Rectal smooth muscle tissue (tissue), 1 donor: ENCODE measurements around the gene C1orf87.

Source experiments
- H3K27ac ChIP-seq: one replicate; pipeline ENCODE4 v1.7.0; 2013; ENCODE audit warnings: low read depth, low read length, inconsistent platforms
- H3K27me3 ChIP-seq: one replicate; pipeline ENCODE4 v1.7.0; 2013; ENCODE audit warnings: low read length; ENCODE audit not compliant: control insufficient read depth, insufficient read depth
- H3K36me3 ChIP-seq: one replicate; pipeline ENCODE4 v1.7.0; 2013; ENCODE audit warnings: low read length; ENCODE audit not compliant: control insufficient read depth, insufficient read depth
- H3K4me1 ChIP-seq: one replicate; pipeline ENCODE4 v1.7.0; 2013; ENCODE audit warnings: low read length; ENCODE audit not compliant: control insufficient read depth, insufficient read depth
- H3K4me3 ChIP-seq: one replicate; pipeline ENCODE4 v1.7.0; 2013; ENCODE audit warnings: low read length
- H3K9ac ChIP-seq: one replicate; pipeline ENCODE4 v1.7.0; 2013; ENCODE audit warnings: low read length

C1orf87 gene

DNA sequence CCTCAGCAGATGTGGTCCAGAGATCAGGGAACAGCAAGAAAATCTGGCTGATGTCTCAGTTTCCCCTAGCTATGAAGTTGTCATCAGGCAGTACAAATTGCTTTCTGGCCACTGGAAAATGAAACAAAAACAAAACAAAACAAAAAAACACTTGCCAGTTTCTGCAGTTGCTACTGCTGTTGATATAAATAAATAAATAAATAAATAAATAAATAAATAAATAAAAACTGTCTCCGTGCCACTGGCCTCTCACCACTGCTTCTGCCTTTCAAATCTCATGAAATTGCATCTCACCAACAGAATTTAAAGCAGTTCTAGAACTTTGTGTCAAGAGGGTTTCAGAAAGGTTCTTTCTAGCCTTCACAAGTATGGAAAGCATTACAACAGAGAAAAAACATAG, 62.9 kb downstream of the C1orf87 start:
- H3K27ac ChIP-seq = no peak overlapping the region
- H3K4me1 ChIP-seq = no peaks in the 10 kb centered on the region
- H3K27me3 ChIP-seq = no peaks in the 10 kb centered on the region
- no peak overlapping the region for H3K4me3 ChIP-seq
- H3K9ac ChIP-seq = no peak overlapping the region
- H3K36me3 ChIP-seq = no peaks in the 10 kb centered on the region

DNA sequence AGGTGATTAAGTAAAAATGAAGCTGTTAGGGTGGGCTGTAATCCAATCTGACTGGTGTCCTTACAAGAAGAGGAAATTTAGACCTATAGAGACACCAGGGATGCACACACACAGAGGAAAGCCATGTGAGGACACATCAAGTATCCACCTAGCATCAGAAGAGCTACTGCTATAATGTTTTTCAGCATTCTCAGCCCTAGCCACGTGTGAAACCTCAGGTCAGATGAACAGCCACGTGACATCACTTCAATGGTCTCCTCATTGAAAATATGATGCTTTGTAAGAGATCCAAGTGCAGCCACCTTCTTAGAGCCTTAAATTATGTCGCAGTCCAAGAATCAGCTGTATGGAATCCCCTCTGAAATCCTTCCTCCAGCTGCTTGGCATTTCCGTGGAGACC, 65.1 kb downstream of the C1orf87 start:
- Histone ChIP-seq H3K9ac (no peak overlapping the region), H3K4me3 (no peak overlapping the region), H3K27ac (no peak overlapping the region), H3K4me1 (no peaks in the 10 kb centered on the region), H3K36me3 (no peaks in the 10 kb centered on the region), H3K27me3 (no peaks in the 10 kb centered on the region)

DNA sequence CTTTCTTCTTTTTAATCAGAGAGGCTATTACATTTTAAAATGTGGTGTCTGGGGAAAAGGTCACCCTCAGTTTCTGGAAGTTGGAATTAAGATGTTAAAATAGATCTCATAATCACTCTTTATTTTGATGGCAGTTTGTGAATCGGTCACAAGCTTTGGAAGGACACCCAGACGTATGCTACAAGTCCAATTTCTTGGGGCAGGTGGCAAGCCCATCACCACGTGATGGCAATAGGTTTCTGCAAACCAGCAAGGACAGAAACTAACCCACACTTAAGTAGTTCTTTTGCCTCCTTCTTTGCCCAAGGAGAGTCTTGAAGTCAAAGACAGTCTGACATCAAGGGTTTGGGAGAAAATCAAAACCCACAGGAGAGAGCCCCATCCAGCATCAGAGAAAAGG, 72.9 kb downstream of the C1orf87 start:
- no peaks in the 10 kb centered on the region for H3K36me3 ChIP-seq
- no peak overlapping the region for H3K9ac ChIP-seq
- no peak overlapping the region for H3K4me3 ChIP-seq
- no peaks in the 10 kb centered on the region for H3K27me3 ChIP-seq
- no peaks in the 10 kb centered on the region for H3K4me1 ChIP-seq
- H3K27ac ChIP-seq = no peak overlapping the region

DNA sequence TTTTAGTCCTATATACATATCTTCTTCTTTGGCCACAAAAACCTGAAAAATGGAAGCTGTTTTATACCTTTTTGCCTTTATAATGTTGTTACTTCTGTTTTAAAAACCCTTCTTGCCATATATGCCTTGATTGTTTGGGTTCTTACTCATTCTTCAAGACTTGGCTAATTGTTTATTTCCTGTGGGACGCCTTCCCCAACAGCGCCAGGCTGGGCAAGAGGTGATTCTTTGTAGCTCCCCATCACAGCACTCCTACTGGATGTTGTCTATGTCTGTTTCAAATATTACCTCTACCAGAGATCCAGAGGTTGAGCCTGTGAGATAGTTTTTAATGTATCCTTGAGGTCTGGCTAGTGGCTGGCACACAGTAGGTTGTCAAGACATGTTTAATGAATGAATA, 73.8 kb downstream of the C1orf87 start:
- H3K4me3 ChIP-seq = no peak overlapping the region
- no peak overlapping the region for H3K9ac ChIP-seq
- no peak overlapping the region for H3K27ac ChIP-seq
- no peaks in the 10 kb centered on the region for H3K4me1 ChIP-seq
- H3K36me3 ChIP-seq = no peaks in the 10 kb centered on the region
- H3K27me3 ChIP-seq = no peaks in the 10 kb centered on the region

DNA sequence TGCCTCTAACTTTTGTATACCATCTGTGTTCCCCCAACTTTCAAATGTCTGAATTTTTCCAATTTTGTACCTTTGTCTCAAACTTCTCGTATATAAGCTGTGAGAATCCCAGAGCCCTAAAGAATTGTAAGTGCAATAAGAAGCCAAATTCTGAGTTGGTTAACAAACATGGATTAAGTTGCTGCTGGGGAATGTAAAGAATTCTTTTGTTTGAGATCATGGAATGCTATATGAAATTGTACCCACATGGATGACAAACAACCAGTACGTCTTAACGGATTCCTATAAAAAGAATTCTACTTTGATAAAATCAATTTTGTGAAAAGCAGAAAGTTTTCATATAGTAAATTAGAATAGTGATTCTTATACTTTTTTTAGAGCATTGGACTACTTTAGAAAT, 74.6 kb downstream of the C1orf87 start:
- no peaks in the 10 kb centered on the region for H3K36me3 ChIP-seq
- H3K4me3 ChIP-seq = no peak overlapping the region
- H3K27ac ChIP-seq = no peak overlapping the region
- no peak overlapping the region for H3K9ac ChIP-seq
- H3K27me3 ChIP-seq = no peaks in the 10 kb centered on the region
- no peaks in the 10 kb centered on the region for H3K4me1 ChIP-seq

DNA sequence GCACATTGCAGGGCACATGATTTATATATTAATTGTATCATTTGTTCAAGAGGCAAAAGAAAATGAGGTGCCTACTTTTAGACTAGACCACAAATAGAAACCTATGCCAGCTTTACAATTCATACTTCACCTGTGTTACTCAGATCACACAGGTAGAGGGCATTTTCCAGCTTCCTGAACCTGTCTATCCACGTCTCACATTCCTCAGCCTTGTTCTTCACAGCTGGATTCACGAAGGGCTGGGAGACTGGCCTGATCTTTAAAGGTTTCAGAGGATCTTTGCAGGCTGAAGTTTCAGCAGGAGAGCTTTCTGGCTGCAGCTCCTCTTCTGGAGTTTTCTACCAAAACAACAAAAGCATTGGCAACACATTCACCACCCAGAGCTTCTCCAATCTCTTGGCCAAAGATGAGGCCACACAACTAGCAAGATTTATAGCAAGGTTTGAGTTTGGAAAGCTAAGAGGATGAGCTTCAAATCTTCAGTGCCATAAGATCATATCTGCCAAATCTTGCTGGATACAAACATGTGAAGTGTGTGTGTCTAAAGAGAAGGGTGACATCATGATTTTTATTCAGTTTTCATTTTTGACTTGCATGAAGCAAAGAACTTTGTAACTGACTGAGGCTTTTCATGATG, 76.0 kb downstream of the C1orf87 start:
- H3K36me3 ChIP-seq = no peaks in the 10 kb centered on the region
- no peaks in the 10 kb centered on the region for H3K4me1 ChIP-seq
- H3K9ac ChIP-seq = no peak overlapping the region
- H3K27ac ChIP-seq = no peak overlapping the region
- no peaks in the 10 kb centered on the region for H3K27me3 ChIP-seq
- no peak overlapping the region for H3K4me3 ChIP-seq

DNA sequence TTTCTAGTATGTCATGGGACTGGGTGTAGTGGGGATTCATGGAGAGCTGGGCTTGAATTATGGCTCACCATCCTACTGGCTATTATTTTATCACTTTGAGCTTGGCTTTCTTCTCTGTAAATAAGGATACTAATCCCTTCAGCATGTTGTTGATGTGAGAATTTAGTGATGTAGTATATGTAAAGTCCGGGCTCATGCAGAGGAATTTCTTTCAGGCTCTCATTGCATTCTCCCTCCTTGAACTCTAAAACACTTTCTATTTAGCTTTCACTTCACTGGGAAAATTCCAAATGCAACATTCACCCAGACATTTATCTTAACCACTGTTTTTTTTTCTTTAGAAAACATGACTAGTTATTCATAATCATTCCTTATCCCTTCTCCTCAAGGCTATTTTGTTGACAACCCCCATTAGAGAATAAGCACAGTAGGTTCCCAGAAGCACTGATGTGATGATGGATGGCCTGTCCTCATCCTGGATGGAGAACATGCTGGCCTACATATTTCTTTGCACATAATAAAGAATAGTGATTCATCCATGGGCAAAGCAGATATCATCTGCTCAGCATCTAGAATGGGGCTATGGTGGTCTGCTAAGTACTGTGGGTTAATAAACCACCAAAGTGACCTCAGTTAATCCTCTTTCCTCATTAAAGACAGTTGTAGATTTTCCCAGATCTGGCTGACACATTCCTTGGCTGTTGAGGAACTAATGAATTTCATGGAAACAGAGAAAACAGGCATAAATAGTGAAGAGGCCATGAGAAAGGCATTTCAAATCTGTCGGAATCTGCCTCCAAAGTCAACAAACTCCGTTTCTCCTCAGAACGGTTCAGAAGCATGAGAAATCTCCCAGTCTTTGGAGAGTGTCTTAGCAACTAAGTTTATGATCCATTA, 79.0 kb downstream of the C1orf87 start:
- Histone ChIP-seq H3K9ac (no peak overlapping the region), H3K4me1 (no peaks in the 10 kb centered on the region), H3K4me3 (no peak overlapping the region), H3K27ac (peak overlapping the region; percentile 23), H3K27me3 (no peaks in the 10 kb centered on the region), H3K36me3 (no peaks in the 10 kb centered on the region)

DNA sequence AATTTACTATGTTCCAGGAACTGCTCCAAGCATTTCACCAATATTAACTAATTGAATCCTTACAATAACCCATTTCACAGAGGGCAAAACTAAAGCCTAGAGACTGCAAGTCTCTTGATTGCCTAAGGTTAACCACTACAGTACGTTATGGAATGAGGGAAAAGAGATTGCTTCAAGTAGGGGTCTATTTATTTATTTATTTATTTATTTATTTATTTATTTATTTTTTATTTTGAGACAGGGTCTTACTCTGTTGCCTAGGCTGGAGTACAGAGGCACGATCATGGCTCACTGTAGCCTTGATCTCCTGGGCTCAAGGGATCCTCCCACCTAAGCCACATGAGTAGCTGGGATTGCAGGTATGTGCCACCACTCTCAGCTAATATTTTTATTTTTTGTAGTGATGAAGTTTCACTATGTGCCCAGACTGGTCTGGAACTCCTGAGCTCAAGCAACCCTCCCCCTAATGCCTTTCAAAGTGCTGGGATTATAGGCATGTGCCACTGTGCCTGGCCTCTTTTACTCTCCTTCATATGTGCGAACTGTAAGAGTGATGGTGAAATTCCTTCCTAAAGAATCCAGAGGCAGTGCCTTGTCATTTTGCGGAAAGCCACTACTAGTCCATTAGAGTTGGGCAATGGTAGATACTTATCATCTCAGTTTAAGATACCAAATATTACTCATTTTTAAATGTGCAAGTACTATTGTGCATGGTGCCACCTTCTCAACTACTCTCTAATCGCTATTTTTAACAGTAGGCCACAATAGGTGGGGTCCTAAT, 81.3 kb downstream of the C1orf87 start:
- no peak overlapping the region for H3K27ac ChIP-seq
- no peaks in the 10 kb centered on the region for H3K4me1 ChIP-seq
- H3K9ac ChIP-seq = no peak overlapping the region
- no peaks in the 10 kb centered on the region for H3K27me3 ChIP-seq
- no peaks in the 10 kb centered on the region for H3K36me3 ChIP-seq
- no peak overlapping the region for H3K4me3 ChIP-seq

DNA sequence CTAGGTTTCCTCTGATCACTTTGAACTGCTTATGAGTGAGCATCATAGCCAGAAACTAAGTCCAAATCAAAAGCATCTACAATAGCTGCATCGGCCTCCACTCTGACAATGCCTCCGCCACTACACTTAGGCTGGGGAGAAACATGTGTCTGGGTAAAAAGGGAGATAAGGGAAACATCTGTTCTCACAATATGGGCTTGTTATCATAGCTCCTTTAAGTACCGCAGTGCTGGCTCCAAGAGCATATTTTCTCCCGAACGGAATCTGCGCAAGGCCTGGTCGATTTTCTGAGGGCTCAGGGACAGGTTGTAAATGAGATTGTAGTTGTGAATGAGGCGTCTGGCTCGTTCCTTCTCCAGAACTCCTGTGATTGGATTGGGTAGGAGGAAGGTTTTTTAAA, 83.1 kb downstream of the C1orf87 start:
- no peaks in the 10 kb centered on the region for H3K4me1 ChIP-seq
- no peak overlapping the region for H3K27ac ChIP-seq
- H3K27me3 ChIP-seq = no peaks in the 10 kb centered on the region
- H3K9ac ChIP-seq = no peak overlapping the region
- no peaks in the 10 kb centered on the region for H3K36me3 ChIP-seq
- no peak overlapping the region for H3K4me3 ChIP-seq

DNA sequence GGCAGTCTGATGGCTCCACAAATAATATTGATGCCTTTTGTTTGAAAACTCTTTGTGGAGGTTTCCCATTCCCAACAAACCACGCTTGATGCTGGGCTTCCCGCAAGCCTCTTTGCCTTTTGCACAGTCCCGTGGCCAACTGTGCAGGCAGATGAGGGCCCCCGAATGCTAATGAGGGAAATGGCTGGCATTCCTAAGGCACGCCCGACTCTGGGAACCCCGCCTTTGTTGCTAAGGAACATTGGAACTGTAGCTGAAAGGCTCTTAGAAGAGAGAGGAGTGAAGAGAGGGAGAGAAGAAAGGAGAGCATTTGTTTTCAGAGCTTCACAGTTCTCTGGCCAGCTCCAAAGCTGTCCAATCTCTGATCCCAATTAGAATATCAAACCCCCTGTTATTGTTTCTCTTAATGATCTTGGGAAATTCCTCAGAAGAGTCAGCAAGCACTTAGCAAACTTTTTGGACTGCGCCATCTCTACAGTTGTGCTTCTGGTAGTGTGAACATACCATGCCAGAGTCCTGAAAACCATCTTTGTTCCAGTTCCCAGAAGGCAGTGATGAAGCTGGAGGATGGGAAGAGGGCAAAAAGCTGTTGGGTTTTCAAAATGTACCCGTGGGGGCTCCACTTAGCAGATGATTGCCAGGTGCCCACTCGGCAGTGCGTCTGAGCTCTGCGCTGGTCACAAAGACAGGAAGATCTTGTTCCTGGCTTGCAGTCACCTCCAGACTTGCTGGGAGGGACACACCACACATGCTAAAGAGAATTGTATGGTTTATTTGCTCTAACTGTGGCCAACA, 86.9 kb downstream of the C1orf87 start:
- Histone ChIP-seq H3K27ac (no peak overlapping the region), H3K9ac (no peak overlapping the region), H3K36me3 (no peaks in the 10 kb centered on the region), H3K4me1 (no peaks in the 10 kb centered on the region), H3K27me3 (no peaks in the 10 kb centered on the region), H3K4me3 (no peak overlapping the region)

DNA sequence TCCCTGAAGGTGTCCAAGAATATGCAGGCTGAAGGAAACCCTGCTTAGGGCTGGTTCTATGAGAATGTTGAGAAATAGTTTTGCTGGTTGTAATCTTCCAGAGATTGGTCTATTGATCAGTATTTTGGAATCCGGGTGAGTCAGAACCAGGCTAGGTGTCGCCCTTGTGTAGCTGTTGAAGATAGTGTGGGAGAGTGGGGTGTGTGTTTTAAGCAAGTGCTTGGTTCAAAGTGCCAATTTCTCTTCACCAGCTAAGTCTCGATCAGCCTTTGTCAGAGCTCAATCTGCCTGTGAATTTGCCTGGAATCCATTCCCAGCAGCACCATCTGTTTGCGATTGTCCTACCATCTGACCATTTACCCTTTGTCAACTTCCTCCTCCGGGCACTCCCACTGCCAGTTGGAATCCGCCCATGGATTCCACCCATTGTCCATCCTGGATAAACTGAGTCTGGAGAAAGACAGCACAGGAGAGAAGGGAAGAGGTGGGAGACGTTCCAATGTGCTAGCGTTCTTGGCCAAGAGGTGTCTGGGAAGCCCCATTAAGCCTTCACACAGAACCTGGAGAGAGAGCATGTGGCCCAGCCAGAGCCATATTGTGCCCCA, 87.6 kb downstream of the C1orf87 start:
- H3K4me1 ChIP-seq = no peaks in the 10 kb centered on the region
- H3K9ac ChIP-seq = no peak overlapping the region
- no peaks in the 10 kb centered on the region for H3K36me3 ChIP-seq
- no peaks in the 10 kb centered on the region for H3K27me3 ChIP-seq
- no peak overlapping the region for H3K27ac ChIP-seq
- no peak overlapping the region for H3K4me3 ChIP-seq
